Gastroesophageal sphincter (tissue), 3 donors: ENCODE measurements around the gene MAP2K1.

ENCODE experiments used
- CTCF ChIP-seq, 4 experiments: fragments of 200-600 bp in 2 of 4; fragments of 450-650 bp in 2 of 4; sonication (generic) in 1 of 4; IDR thresholded peaks; one replicate each; pipeline ENCODE4 v1.5.1; 2017 to 2019; ENCODE audit warnings: antibody characterized with exemption in 4 of 4, mild to moderate bottlenecking in 2 of 4, moderate library complexity in 2 of 4
- EP300 ChIP-seq: sonication (generic); formaldehyde crosslinking; IDR thresholded peaks from one replicate; pipeline ENCODE4 v1.6.1; 2017; ENCODE audit warnings: antibody characterized with exemption, mild to moderate bottlenecking

GRCh38 chr15:66405615-66406014, 18.9 kb downstream of the MAP2K1 start:
- no peak for TF ChIP-seq CTCF (IDR thresholded peaks at IDR 0.05)
- no peak for TF ChIP-seq EP300
